HepG2 (cell line): ENCODE data around the gene RUNX3. TPM values are rescaled to one million over a fixed set of nuclear protein-coding genes. Genes with fewer than 3 reads are reported as not detected.

Experiments used
- BORCS8-MEF2B ChIP-seq: sonication (generic); formaldehyde crosslinking; IDR thresholded peaks from 2 replicates; pipeline ENCODE4 v1.8.0; 2022; ENCODE audit warnings: mild to moderate bottlenecking, missing genetic modification reagents
- SNRNP70 ChIP-seq: fragments of 200-400 bp; formaldehyde crosslinking; IDR thresholded peaks from 2 replicates; pipeline ENCODE4 v1.6.1; 2017; ENCODE audit warnings: mild to moderate bottlenecking, low read depth, low read length, moderate library complexity
- ZBTB2 ChIP-seq: sonication (generic); formaldehyde crosslinking; IDR thresholded peaks from 2 replicates; pipeline ENCODE4 v1.8.0; 2022; ENCODE audit warnings: low read depth, missing genetic modification reagents
- ZBTB39 ChIP-seq: sonication (generic); formaldehyde crosslinking; IDR thresholded peaks from 2 replicates; pipeline ENCODE4 v1.5.0; 2020; ENCODE audit warnings: missing genetic modification reagents
- ZFP37 ChIP-seq: sonication (generic); formaldehyde crosslinking; IDR thresholded peaks from 2 replicates; pipeline ENCODE4 v1.4.0; 2020; ENCODE audit warnings: missing genetic modification reagents, borderline replicate concordance
- ZNF160 ChIP-seq: sonication (generic); formaldehyde crosslinking; IDR thresholded peaks from 2 replicates; pipeline ENCODE4 v1.8.0; 2022; ENCODE audit warnings: mild to moderate bottlenecking, inconsistent platforms, missing genetic modification reagents
- ZNF567 ChIP-seq: sonication (generic); formaldehyde crosslinking; IDR thresholded peaks from 2 replicates; pipeline ENCODE4 v1.8.1; 2023; ENCODE audit warnings: mild to moderate bottlenecking, missing genetic modification reagents, borderline replicate concordance
- polyA plus RNA-seq, 8 experiments: library from polyadenylated mRNA; depleted of rRNA in 3 of 8; stranded (reverse) in 7 of 8; unstranded in 1 of 8; fragments of >200 nt; fragmentation: Illumina TruSeq in 4 of 8; extraction: Trizol in 4 of 8; gene quantifications; 2 replicates each; pipeline versions ENCODE4 v1.2.1 to v1.2.3, GENCODE V29; 2011 to 2016; ENCODE audit warnings: low read depth in 4 of 8, missing spikeins in 1 of 8, mixed read lengths in 1 of 8; ENCODE audit not compliant: insufficient read depth in 1 of 8
- total RNA-seq, 5 experiments: library from RNA; depleted of rRNA; stranded (reverse); fragments of >200 nt; fragmentation: Illumina TruSeq; extraction: Trizol; gene quantifications; 2 replicates each; pipeline ENCODE4 v1.2.3, GENCODE V29; 2016; ENCODE audit warnings: low read depth in 1 of 5

RUNX3 gene
- total and polyA plus RNA-seq, 2 of the 13 experiments (the other 11 are each of a cell fraction or from before 2014, with no cell fraction given) = 0.04 to 0.22 TPM

GRCh38 chr1:24964811-24965570, 34.9 kb upstream of the RUNX3 start (continued):
- no peak for TF ChIP-seq ZBTB39 (CRISPR knock-in tag)
- TF ChIP-seq ZNF567 (CRISPR knock-in tag) = no peak
- TF ChIP-seq SNRNP70 = no peak
- no peak for TF ChIP-seq BORCS8-MEF2B (CRISPR knock-in tag)
- no peak for TF ChIP-seq ZBTB2 (CRISPR knock-in tag)
- TF ChIP-seq ZFP37 (CRISPR knock-in tag) = no peak
- no peak for TF ChIP-seq ZNF160 (CRISPR knock-in tag)
